Measurements from ENCODE around the gene LRRC2.
"Not testable (repeated sequence)": the region's sequence is repeated elsewhere in the genome, so short reads cannot be mapped to it uniquely, and the experiment has no call there.

The LRRC2 gene

DNA sequence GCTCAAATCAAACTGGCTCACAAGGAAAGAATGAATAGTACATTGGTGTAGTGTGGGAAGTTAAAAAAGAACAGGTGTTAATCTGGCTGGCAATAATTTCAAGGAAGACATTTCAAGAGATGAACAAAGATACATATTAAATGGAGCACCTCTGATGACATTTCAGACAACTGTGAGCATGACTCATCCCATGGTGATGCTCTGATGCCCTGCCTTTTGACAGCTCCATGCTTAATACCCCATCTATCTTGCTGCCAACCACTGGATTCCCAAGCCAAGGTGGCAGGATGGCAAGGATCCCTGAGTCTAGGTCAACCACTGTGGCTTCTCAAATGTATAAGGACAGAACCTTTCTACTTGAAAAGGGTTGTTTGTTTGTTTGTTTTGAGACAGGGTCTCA is 29.3 kb downstream of the LRRC2 start:
- intact Hi-C loops (cut with DNase I): no loop called here

DNA sequence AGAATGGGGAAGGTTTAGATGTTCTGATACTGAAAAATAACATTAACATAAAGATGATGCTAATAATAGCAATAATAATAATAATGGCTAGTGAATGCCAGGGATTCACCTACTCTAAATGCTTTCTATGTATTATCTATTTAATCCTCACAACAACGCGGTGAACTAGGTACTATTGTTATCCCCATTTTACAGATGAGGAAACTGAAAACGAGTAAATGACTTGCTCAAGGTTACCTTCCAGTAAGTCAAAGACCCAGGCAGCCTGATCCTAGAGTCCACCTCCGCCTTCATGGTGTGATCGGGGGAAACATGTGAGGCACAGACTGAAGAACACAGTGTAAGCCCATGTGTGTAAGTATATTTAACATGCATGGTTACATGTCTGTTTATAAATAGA is 30.4 kb downstream of the LRRC2 start:
- intact Hi-C loops (cut with DNase I): no loop called here
- no peak for DNase-seq

More for the DNA sequence above, 29.3 kb downstream of the LRRC2 start:
- no peak for DNase-seq

DNA sequence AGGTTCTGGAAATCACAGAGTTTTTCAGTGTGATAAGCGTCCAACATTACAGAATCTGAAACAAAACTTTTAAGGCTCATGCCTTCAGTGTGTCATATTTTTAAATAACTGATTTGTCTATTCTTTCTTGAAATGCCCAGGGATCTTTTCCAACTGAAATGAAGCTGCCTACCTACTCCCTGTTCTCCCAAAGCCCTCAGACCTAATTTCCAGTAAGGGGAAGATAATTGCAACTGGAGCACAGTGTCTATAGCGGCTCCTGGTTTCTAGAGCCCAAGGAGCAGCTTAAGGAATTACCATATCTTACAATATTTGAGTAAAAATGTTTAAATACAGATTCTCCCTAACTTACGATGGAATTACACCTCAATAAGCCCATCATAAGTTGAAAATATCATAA is 33.0 kb downstream of the LRRC2 start:
- intact Hi-C loops (cut with DNase I): no loop called here
- DNase-seq: no peak

DNA sequence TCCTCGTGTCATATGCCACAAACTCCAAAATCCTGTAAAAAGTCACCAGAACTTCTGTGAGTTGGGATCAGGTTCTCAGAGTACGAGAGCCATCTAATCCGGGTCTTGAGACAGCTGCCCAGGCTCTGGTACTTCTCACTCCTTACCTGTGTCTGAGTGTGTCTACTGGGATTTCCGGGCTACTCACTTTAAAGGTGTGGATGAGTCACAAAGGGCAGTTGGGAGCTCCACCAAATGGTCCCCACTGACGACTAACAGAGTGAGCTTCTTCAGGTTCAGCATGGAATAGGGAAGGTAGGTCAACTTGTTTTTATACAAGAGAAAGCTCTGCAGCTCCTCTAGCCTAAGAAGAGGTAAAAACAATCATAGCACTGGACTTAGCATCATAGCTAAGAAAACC is 38.9 kb downstream of the LRRC2 start:
- DNase-seq: no peak

DNA sequence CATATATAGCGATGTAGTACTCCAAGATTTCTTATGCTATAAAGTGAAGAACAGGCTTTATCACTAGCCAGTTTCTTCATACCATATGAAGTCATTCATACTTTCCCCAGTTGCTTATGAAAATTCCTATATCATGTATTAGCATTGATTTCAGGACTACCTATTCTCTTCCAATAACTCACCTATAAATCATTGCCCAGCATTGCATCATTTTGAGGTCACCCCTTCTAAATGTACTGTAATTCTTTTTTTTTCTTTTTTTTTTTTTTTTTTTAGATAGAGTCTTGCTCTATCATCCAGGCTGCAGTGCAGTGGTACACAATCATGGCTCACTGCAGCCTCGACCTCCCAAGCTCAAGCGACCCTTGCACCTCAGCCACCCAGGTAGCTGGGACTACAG is 41.3 kb downstream of the LRRC2 start:
- intact Hi-C loops (cut with DNase I): no loop called here
- DNase-seq: no peak

More for the DNA sequence above, 38.9 kb downstream of the LRRC2 start:
- intact Hi-C loops (cut with DNase I): no loop called here

DNA sequence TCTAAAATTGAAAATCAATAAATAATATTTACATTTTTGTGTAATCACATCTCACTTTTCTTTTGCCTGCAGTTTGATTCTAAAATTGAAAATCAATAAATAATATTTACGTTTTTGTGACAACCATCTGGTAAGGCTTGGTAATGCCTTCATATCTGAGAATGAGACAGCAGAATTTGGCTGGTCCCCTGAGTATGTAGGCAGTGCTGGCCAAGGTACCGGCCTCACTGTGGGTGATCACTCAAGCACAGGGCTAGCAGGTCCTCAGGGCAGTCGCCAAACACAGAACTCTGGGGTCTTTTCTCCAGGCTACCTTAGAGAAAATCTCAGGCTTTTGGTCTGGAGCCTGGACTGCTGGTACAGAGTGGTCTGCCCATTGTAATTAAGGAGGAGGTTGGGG is 42.1 kb downstream of the LRRC2 start:
- intact Hi-C loops (cut with DNase I): no loop called here

DNA sequence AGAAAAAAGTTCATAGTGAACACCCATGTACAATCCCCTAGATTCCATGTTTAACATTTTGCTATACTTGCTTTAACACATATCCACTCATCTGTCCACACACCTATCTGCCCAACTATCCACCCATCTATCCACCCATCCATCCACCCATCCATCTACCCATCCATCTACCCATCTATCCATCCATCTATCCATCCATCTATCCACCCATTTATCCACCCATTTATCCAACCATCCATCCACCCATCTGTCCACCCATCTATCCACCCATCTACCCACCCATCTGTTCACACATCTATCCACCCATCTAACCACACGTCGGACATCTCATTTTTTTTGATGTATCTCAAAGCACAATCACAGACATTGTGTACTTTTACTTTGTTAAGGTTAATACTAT is 42.5 kb downstream of the LRRC2 start:
- intact Hi-C loops (cut with DNase I): no loop called here
- no peak for DNase-seq

More for the DNA sequence above, 42.1 kb downstream of the LRRC2 start:
- DNase-seq: no peak

DNA sequence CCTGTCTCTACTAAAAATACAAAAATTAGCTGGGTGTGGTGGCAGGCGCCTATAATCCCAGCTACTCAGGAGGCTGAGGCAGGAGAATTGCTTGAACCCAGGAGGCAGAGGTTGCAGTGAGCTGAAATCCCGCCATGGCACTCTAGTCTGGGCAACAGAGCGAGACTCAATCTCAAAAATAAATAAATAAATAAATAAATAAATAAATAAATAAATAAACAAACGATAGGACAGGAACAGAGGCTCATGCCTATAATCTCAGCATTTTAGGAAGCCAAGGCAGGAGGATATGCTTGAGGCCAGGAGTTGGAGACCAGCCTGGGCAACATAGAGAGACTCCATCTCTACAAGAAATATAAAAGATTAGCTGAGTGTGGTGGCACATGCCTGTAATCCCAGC is 43.9 kb downstream of the LRRC2 start:
- DNase-seq; intact Hi-C loops (cut with DNase I): not testable (repeated sequence)

DNA sequence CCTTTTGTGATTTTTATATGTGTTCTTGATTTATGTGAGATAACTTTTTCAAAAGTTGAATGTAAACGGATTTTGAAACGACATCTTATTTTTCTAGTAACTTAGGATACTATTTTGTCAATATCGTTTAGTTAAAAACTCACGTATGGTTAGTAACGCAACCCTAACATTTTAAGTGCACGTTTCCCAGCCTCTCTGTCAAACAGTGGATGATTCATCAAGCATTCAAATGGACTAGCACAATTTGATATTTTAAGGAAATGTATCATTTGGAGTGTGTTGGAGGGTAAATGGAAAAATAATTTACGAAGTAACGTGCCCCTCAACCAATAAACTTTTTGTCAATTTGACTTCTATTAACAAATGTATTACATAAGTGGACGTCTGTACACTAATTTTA is 45.0 kb downstream of the LRRC2 start:
- no peak for DNase-seq
- intact Hi-C loops (cut with DNase I): no loop called here

DNA sequence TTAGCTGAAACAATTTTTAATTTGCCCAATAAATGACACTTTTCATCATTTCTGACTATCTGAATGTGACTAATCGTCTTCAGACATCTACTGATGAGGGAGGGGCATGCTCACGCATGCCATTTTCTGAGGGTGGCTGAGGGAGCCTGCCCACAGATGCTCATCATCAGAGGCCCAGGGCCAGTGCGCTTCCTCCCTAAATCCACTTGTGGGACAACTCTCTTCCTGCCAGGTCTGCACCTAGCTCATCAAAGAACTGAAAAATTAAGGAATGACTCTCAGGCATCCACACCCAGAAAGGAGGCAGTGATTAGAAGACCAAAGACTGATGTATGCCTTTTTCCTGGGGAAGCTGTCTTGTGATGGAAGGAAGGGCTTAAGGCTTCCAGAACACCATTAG is 45.6 kb downstream of the LRRC2 start:
- intact Hi-C loops (cut with DNase I): no loop called here
- no peak for DNase-seq

DNA sequence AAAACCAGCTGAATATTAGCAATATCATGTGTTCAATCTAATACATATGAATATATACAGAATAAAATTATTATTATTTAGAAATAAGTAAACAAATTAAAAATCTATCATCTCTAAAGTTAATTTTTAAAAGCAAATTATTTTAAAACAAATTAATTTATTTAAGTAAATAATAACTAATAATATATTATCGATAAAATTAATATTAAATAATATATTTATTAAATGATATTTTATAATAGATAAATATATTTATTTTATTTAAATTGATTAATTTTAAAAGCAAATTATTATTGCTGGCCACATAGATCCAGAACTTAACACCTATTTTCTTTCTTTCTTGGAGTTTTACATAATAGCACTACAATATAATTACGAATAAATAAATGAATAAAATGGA is 46.1 kb downstream of the LRRC2 start:
- intact Hi-C loops (cut with DNase I): no loop called here
- no peak for DNase-seq

DNA sequence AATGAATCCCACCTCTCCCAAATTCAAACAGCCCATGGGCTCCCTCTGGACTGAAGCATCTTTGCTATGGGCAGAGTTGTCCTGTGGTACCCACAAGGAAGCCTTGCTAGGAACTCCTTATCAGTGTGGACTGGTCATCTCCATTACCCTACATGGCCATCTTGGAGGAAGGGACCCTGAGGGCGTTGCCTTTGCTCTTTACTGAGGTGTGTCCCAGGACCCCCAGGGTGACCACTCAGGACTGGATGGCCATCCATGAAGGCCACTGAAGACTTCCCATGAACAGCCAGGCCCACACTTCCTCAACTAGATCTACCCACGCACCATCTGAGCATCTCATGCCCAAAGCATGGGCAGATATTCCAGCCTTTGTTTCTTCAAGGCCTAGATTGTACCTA is 48.3 kb downstream of the LRRC2 start:
- intact Hi-C loops (cut with DNase I): no loop called here
- DNase-seq: no peak

DNA sequence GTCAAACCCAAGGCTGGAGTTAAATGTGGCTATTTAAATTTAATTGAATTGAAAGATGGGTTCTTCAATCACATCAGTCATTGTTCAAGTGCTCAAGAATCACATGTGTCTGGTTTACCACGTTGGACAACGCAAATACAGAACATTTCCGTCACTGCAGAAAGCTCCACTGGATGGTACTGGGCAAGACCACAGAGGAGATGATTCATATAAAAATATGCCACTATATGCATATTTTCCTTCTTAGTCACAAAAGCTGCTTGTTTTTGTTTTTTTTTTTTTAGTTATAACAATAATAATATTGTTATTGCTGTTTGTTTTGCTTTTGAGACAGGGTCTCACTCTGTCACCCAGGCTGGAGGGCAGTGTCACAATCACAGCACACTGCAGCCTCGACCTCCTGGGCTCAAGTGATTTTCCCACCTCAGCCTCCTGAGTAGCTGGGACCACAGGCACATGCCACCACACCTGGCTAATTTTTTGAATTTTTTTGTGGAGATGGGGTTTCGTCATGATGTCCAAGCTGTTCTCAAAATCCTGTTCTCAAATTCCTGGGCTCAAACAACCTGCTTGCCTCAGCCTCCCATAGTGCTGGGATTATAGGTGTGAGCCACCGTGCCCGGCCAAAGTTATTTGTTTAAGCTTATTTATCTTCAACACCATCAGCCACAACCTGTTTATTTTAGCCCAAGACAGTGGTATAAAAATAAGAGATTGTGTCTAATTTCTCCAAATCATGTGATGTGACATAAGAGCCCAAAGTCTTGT is 48.9 kb downstream of the LRRC2 start:
- intact Hi-C loops (cut with DNase I): no loop called here
- DNase-seq: no peak

DNA sequence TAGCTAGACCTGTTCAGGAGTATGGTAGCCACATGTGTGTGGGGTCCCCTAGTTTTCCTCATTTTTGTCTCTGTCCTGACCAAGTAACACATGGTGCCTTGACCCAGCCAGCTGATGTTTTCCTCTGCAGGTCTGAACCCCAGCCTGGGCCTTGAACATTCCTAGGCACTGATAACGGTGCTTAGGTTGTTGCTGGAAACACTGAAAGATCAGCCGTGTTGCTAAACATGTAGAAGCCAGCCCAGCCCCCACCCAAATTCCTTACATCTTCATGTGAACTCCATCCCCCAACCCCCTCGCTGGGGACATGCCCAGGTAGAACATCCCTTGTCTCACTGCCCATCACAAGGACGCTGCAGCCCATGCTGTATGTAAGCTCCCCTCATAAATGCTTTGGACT is 49.6 kb downstream of the LRRC2 start:
- DNase-seq: no peak
- intact Hi-C loops (cut with DNase I): no loop called here

DNA sequence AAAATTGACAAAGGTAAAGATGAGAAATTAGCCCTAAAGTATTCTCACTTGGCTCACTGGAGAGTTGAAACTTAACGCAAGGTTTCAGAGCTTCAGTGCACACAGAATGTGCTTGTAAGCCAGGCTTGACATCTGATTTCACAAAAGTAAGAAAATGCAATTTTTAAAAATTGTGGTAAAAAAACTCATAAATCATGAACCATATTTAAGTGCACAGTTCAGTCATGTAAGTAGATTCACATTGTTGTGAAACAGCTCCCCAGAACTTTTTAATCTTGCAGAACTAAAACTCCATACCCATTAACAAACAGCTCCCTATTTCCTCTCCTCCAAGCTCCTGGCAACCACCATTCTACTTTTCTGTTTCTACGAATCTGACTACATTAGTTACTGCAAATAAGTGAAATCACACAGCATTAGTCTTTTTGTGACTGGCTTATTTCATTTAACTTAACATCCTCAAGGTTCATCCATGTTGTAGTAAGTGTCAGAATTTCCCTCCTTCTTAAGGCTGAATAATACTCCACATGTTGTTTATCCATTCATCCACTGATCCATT is 53.8 kb downstream of the LRRC2 start:
- intact Hi-C loops (cut with DNase I): no loop called here
- no peak for DNase-seq

DNA sequence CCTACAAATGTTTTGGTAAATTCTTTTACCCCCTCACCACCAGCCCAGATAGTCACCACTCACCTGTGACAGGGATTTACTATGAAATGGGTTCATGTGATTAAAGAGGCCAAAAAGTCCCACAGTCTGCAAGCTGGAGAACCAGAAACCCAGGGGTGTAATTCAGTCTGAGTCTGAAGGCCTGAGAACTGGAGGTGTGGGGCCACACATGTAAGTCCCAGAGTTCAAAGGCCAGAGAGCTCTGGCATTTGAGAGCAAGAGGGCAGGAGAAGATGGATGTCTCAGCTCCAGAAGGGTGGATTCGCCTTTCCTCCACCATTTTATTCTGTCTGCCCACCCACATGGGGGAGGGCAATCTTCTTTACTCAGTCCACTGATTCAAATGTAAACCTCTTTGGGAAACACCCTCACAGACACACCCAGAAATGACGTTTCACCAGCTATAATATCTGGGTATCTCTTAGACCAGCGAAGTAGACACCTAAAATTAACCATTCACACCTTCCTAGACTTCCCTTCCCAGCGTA is 56.4 kb downstream of the LRRC2 start:
- DNase-seq: no peak
- intact Hi-C loops (cut with DNase I): no loop called here

DNA sequence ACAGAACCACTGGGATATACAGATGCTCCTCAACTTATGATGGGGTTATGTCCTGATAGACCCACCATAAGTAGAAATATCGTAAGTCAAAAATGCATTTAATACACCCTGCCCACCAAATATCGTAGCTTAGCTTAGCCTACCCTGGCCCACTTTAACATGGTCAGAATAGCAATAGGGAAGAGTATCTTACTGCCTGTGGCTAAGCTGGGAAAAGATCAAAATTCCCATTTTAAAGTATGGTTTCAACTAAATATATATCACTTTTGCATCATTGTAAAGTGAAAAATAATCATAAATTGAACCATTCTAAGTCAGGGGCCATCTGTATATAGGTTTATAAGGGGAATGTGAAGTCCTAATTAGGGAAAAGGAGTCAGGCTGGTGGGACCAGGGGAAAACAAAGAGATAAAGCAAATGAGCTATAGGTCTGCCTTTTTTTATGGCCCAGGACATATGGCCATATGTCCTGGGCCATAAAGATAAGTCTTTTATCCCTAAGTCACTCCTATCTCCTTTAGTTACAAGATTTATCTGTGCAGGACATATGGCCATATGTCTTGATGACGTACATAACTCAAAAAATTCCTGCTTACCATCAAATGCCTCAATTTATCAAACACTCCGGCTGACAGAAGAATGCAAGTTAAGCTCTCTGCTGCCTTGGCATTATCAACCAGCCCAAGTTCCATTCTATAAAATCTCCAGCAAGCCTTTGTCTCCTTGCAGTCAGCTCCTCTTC is 57.1 kb downstream of the LRRC2 start:
- intact Hi-C loops (cut with DNase I): no loop called here

DNA sequence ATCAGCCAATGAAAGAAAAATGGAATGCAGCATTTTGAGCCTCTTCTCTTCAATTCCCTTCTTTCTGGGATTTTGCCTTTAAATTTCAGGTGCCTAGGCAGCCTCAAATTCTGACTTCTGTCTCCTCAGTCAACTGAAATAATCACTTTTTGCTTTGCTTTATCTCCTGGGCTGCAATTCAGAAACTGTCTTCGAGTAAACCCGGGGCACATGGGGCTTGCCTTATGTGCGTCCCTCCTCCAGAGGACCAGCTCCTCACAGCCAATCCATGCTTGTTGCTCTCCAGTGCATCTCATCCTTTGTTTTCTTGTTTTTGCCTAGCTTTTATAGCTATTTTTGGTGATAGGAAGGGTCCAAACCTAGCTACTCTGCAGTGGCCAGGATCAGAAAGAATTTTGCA is 59.6 kb downstream of the LRRC2 start:
- intact Hi-C loops (cut with DNase I): no loop called here
- no peak for DNase-seq

More for the DNA sequence above, 57.1 kb downstream of the LRRC2 start:
- DNase-seq: no peak

DNA sequence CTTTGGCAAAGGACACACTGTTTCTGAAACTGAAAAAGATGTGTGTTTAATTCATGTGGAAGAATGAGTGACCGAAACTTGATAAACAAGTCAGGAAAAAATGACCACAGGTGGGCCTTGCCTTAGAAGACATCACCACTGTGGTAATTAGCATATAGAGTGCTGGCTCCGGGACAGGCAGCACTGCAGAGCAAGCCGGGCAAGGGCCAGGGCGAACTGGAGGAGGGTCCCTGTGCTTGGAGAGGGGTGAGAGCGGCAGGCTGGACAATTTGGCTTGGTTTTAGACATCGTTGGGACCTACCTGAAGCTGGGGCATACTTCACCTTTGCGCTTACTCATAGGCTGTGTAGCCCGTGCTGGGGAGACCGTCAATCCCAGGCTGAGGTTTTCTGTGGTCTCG is 60.1 kb downstream of the LRRC2 start:
- no peak for DNase-seq
- intact Hi-C loops (cut with DNase I): no loop called here

DNA sequence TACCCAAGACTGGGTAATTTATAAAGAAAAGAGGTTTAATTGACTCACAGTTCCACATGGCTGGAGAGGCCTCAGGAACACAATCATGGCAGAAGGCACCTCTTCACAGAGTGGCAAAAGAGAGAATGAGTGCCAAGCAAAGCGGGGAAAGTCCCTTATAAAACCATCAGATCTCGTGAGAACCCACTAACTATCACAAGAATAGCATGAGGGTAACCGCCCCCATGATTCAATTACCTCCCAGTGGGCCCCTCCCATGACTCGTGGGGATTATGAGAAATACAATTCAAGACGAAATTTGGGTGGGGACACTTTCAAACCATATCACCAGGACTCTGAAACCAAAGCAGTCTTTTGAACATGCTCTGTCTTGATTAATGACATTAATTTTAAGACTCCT is 61.3 kb downstream of the LRRC2 start:
- no peak for DNase-seq
- intact Hi-C loops (cut with DNase I): no loop called here

DNA sequence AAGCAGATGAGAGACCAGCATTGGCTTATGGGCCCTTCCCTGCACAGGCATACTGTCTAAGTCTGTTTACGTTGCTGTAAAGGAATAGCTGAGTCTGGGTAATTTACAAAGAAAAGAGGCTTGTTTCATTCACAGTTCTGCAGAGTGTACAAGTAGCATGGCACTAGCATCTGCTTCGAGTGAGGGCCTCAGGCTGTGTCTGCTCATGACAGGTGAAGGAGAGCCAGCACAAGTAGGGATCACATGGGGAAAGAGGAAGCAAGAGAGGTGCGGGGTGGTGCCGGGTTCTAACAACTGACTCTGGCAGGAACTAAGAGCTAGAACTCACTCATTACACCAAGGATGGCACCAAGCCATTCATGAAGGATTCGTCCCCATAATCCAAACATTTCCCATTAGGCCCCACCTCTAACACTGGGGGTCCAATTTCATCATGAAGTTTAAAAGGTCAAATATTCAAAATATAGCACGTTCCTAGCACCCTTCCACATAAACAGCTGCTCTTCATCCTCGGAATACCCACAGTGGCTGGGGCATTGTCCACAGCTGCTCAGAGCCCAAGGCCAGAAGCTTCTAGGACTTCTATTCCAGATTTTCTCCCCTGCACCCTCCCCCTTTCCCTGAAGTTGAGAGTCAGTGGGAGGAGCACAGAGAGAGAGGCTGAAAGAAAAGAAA is 62.8 kb downstream of the LRRC2 start:
- intact Hi-C loops (cut with DNase I): no loop called here
- no peak for DNase-seq
